ENCODE data around the gene ETS2. TPM values are rescaled to one million over a fixed set of nuclear protein-coding genes. Genes with fewer than 3 reads are reported as not detected.

ETS2 gene
- total and polyA plus RNA-seq, 2 of the 8 experiments (the other 6 are each of a cell fraction or from before 2014, with no cell fraction given): 11.0 to 45.1 TPM

- no peak for TF ChIP-seq CTCF (IDR thresholded peaks at IDR 0.05; ENCODE audit: control extremely low read depth in 1 of 3, insufficient read depth in 1 of 3, low read depth in 1 of 3, low read length in 3 of 3)
Measured at GRCh38 chr21:38810826-38811164, 5.1 kb downstream of the ETS2 start (continued).
